IMR-90 (cell line): ENCODE data around the gene EDN2. TPM values are rescaled to one million over a fixed set of nuclear protein-coding genes. Genes with fewer than 3 reads are reported as not detected.

Experiments used
- ATAC-seq: fragments of 200-7000 bp; cut with Tn5 transposase; 2 replicates; pipeline ENCODE4 v1.9.1; 2020; ENCODE audit warnings: low read depth, mild to moderate bottlenecking, moderate library complexity
- BruUV-seq: library from RNA; stranded (reverse); fragments of 400-500 nt; replicated peaks from 2 replicates; lab custom pipeline; 2021; lab: Mats Ljungman, UMichigan
- CTCF ChIA-PET: fragments of 300-600 bp; formaldehyde crosslinking; extraction: SDS; loops from one replicate; lab custom pipeline; 2021; ENCODE audit warnings: antibody characterized with exemption; lab: Yijun Ruan, JAX
- POLR2A ChIA-PET: fragments of 300-600 bp; sonication (Branson Sonifier 250); formaldehyde crosslinking; loops from one replicate; lab custom pipeline; 2022; ENCODE audit warnings: antibody characterized with exemption; ENCODE audit not compliant: unreplicated experiment; lab: Charles Lee
- DNase-seq: peaks from one replicate; pipeline ENCODE4 v3.0.0; 2013
- H2AFZ ChIP-seq: replicated peaks from 2 replicates; pipeline ENCODE3; 2013; ENCODE audit warnings: low read length, mild to moderate bottlenecking; ENCODE audit not compliant: poor library complexity
- H2AK5ac ChIP-seq: 2 replicates; pipeline ENCODE4 v1.6.1; 2013; ENCODE audit warnings: low read depth, low read length, inconsistent platforms
- H2AK9ac ChIP-seq: replicated peaks from 2 replicates; pipeline ENCODE3; 2013; ENCODE audit warnings: mild to moderate bottlenecking, low read depth, low read length, moderate library complexity; ENCODE audit not compliant: poor library complexity
- H2BK120ac ChIP-seq: 2 replicates; pipeline ENCODE4 v1.6.1; 2013; ENCODE audit warnings: low read depth, low read length, inconsistent platforms
- H2BK15ac ChIP-seq: 3 replicates; pipeline ENCODE4 v1.6.1; 2013; ENCODE audit warnings: low read depth, low read length, inconsistent platforms
- H2BK20ac ChIP-seq: 2 replicates; pipeline ENCODE4 v1.6.1; 2013; ENCODE audit warnings: low read depth, mild to moderate bottlenecking, inconsistent platforms, low read length, moderate library complexity
- H2BK5ac ChIP-seq: 2 replicates; pipeline ENCODE4 v1.6.1; 2013; ENCODE audit warnings: mild to moderate bottlenecking, low read depth, low read length, inconsistent platforms; ENCODE audit not compliant: poor library complexity, severe bottlenecking
- H3K14ac ChIP-seq: replicated peaks from 2 replicates; pipeline ENCODE4 v1.6.1; 2013; ENCODE audit warnings: low read depth, low read length, inconsistent platforms
- H3K18ac ChIP-seq: 2 replicates; pipeline ENCODE4 v1.6.1; 2013; ENCODE audit warnings: low read depth, low read length, control low read depth
- H3K23ac ChIP-seq: 2 replicates; pipeline ENCODE4 v1.6.1; 2013; ENCODE audit warnings: low read depth, low read length, inconsistent platforms
- H3K27ac ChIP-seq: 2 replicates; pipeline ENCODE4 v1.5.1; 2013; ENCODE audit warnings: mild to moderate bottlenecking, control low read depth, low read length; ENCODE audit not compliant: insufficient read depth
- H3K27me3 ChIP-seq: 2 replicates; pipeline ENCODE4 v1.6.1; 2013; ENCODE audit warnings: low read length; ENCODE audit not compliant: control insufficient read depth, insufficient read depth
- H3K36me3 ChIP-seq: 2 replicates; pipeline ENCODE4 v1.6.1; 2013; ENCODE audit warnings: low read length, mixed read lengths; ENCODE audit not compliant: control insufficient read depth, insufficient read depth
- H3K4ac ChIP-seq: 2 replicates; pipeline ENCODE4 v1.6.1; 2013; ENCODE audit warnings: low read depth, low read length, inconsistent platforms
- H3K4me1 ChIP-seq: 2 replicates; pipeline ENCODE4 v1.6.1; 2013; ENCODE audit warnings: low read length, mixed read lengths; ENCODE audit not compliant: control insufficient read depth, insufficient read depth
- H3K4me2 ChIP-seq: 2 replicates; pipeline ENCODE4 v1.6.1; 2013; ENCODE audit warnings: low read depth, mild to moderate bottlenecking, control low read depth, low read length, moderate library complexity
- H3K4me3 ChIP-seq: 2 replicates; pipeline ENCODE4 v1.5.1; 2013; ENCODE audit warnings: low read depth, mild to moderate bottlenecking, control low read depth, low read length, moderate library complexity; ENCODE audit not compliant: insufficient read depth
- H3K56ac ChIP-seq: 2 replicates; pipeline ENCODE4 v1.6.1; 2013; ENCODE audit warnings: low read length, inconsistent platforms; ENCODE audit not compliant: insufficient read depth; ENCODE audit errors: extremely low read depth
- H3K79me1 ChIP-seq, 2 experiments: 2 replicates each; pipeline ENCODE4 v1.6.1; 2013; ENCODE audit warnings: low read length in 2 of 2, inconsistent platforms in 1 of 2, low read depth in 1 of 2
- H3K9ac ChIP-seq: 2 replicates; pipeline ENCODE4 v1.6.1; 2013; ENCODE audit warnings: low read depth, low read length, control low read depth
- H3K9me1 ChIP-seq: 2 replicates; pipeline ENCODE4 v1.6.1; 2013; ENCODE audit warnings: low read length, inconsistent platforms; ENCODE audit not compliant: insufficient read depth
- H3K9me3 ChIP-seq: 2 replicates; pipeline ENCODE4 v1.6.1; 2013; ENCODE audit warnings: low read length; ENCODE audit not compliant: control insufficient read depth, insufficient read depth
- H4K20me1 ChIP-seq: 2 replicates; pipeline ENCODE4 v1.6.1; 2013; ENCODE audit warnings: low read length, inconsistent platforms; ENCODE audit not compliant: insufficient read depth
- H4K5ac ChIP-seq: 2 replicates; pipeline ENCODE4 v1.6.1; 2013; ENCODE audit warnings: mild to moderate bottlenecking, low read depth, low read length, control low read depth
- H4K8ac ChIP-seq, 2 experiments: 2 replicates each; pipeline ENCODE4 v1.6.1; 2013; ENCODE audit warnings: low read depth in 2 of 2, low read length in 2 of 2, control low read depth in 1 of 2, inconsistent platforms in 1 of 2
- H4K91ac ChIP-seq: 2 replicates; pipeline ENCODE4 v1.6.1; 2013; ENCODE audit warnings: low read depth, low read length, inconsistent platforms; ENCODE audit not compliant: insufficient read depth
- BHLHE40 ChIP-seq: fragments of 150-350 bp; IDR thresholded peaks from 2 replicates; pipeline ENCODE4 v1.6.1; 2016; ENCODE audit warnings: mild to moderate bottlenecking, low read depth, low read length
- MAZ ChIP-seq: IDR thresholded peaks from 2 replicates; pipeline ENCODE4 v1.6.1; 2012; ENCODE audit warnings: low read depth, mild to moderate bottlenecking, low read length, improper control_type of control experiment, moderate library complexity, borderline replicate concordance
- SMC3 ChIP-seq: fragments of 150-350 bp; IDR thresholded peaks from 2 replicates; pipeline ENCODE4 v1.6.1; 2016; ENCODE audit warnings: low read depth, mild to moderate bottlenecking, antibody characterized with exemption, low read length, moderate library complexity
- WGBS, 2 experiments: methylation state at CpG; one replicate each; pipeline versions ENCODE4 v1.1.5 to v1.1.7; 2013; ENCODE audit warnings: missing lambda C conversion rate in 2 of 2; ENCODE audit not compliant: insufficient read length in 1 of 2; ENCODE audit errors: extremely low coverage in 2 of 2; 5-methylcytosine and 5-hydroxymethylcytosine counted together
- dilution Hi-C: fragments of 300-500 bp; cut with HindIII; formaldehyde crosslinking; loops from one replicate; pipeline ENCODE4 v1.14.3; 2018; ENCODE audit warnings: low sequenced_read_pairs; ENCODE audit not compliant: unreplicated experiment
- in situ Hi-C: fragments of 300-500 bp; cut with MboI; formaldehyde crosslinking; loops from 3 replicates; pipeline ENCODE4 v1.14.3; 2019; ENCODE audit warnings: low sequenced_read_pairs, inconsistent platforms, mixed read lengths
- intact Hi-C: fragments of 100-400 bp; cut with micrococcal nuclease; formaldehyde crosslinking; loops from 2 replicates; pipeline ENCODE4 v1.10.0; 2022
- polyA plus RNA-seq, 3 experiments: library from polyadenylated mRNA; depleted of rRNA; stranded (reverse); fragments of >200 nt; gene quantifications; 2 replicates each; pipeline ENCODE4 v1.2.3, GENCODE V29; 2012; ENCODE audit warnings: low replicate concordance in 1 of 3
- total RNA-seq: library from RNA; depleted of rRNA; stranded (reverse); fragments of >200 nt; gene quantifications from 2 replicates; pipeline ENCODE4 v1.2.3, GENCODE V29; 2012

EDN2 gene
- total and polyA plus RNA-seq, 2 of the 4 experiments (the other 2 are of a cell fraction), result 0.27 TPM; not detected in 1

- Histone ChIP-seq H2BK5ac (no peak overlapping the region), H3K4me1 (no peaks in the 10 kb centered on the region), H3K18ac (no peak overlapping the region), H3K4me3 (no peak overlapping the region), H3K9me3 (no peaks in the 10 kb centered on the region), H3K27ac (no peak overlapping the region), H3K56ac (no peak overlapping the region), H4K5ac (no peak overlapping the region), H2AFZ (no peak overlapping the region), H4K20me1 (no peaks in the 10 kb centered on the region), H4K91ac (no peak overlapping the region), H2BK20ac (no peak overlapping the region), H3K27me3 (peaks cover 54% of the 10 kb centered on the region), H3K9me1 (no peaks in the 10 kb centered on the region), H3K4me2 (no peak overlapping the region), H2AK5ac (no peak overlapping the region), H3K9ac (no peak overlapping the region), H3K23ac (no peak overlapping the region), H2BK15ac (no peak overlapping the region), H4K8ac (no peak overlapping the region), H2AK9ac (no peak overlapping the region), H2BK120ac (no peak overlapping the region), H3K4ac (no peak overlapping the region), H3K79me1 (no peaks in the 10 kb centered on the region), H3K36me3 (no peaks in the 10 kb centered on the region), H3K14ac (no peak overlapping the region)
- TF ChIP-seq BHLHE40 (no peak), MAZ (no peak), SMC3 (no peak)
- intact Hi-C loops, result no loop called here
- no TSS peak for BruUV-seq
- ATAC-seq (no peak), DNase-seq (no peak)
- WGBS, 2 experiments, result 42% methylated on average over 2 of the region's 4 CpGs; no CpG with 5 or more reads in 1 of the 2 experiments
- dilution Hi-C loops, result no loop called here
- in situ Hi-C loops, result no loop called here
- ChIA-PET POLR2A (no interaction called here), CTCF (no interaction called here)
Measured at GRCh38 chr1:41467673-41468072, 16.8 kb downstream of the EDN2 start.
